ENCODE measurements around the gene VCX2.
"Not testable (repeated sequence)": the region's sequence is repeated elsewhere in the genome, so short reads cannot be mapped to it uniquely, and the experiment has no call there.

The VCX2 gene

GRCh38 chrX:8171169-8171568 is at the start of gene VCX2:
VCX2 (minus strand) TSS chrX:8171267; CDS start chrX:8170643, 624 bp downstream.
- DNase-seq (ENCODE audit: low read depth in 2 of 2, low spot score in 1 of 2), result not testable (repeated sequence)

- DNase-seq (ENCODE audit: low read depth in 2 of 2, low spot score in 1 of 2), result no peak
These were observed 33.9 kb upstream of the VCX2 start for GRCh38 chrX:8204943-8205342.

GRCh38 chrX:8204169-8204935 is 33.3 kb upstream of the VCX2 start:
- no peak for DNase-seq (ENCODE audit: low read depth in 2 of 2, low spot score in 1 of 2)

GRCh38 chrX:8201896-8202331 is 30.8 kb upstream of the VCX2 start:
- DNase-seq (ENCODE audit: low read depth in 2 of 2, low spot score in 1 of 2), result no peak

GRCh38 chrX:8196776-8197175 is 25.7 kb upstream of the VCX2 start:
- DNase-seq (ENCODE audit: low read depth in 2 of 2, low spot score in 1 of 2), result no peak

GRCh38 chrX:8194216-8194615 is 23.1 kb upstream of the VCX2 start:
- DNase-seq (ENCODE audit: low read depth in 2 of 2, low spot score in 1 of 2), result no peak

GRCh38 chrX:8192276-8192675 is 21.2 kb upstream of the VCX2 start:
- DNase-seq (ENCODE audit: low read depth in 2 of 2, low spot score in 1 of 2), result no peak

- DNase-seq (ENCODE audit: low read depth in 2 of 2, low spot score in 1 of 2), result no peak
These were observed 20.0 kb upstream of the VCX2 start for GRCh38 chrX:8191022-8191421.

- no peak for DNase-seq (ENCODE audit: low read depth in 2 of 2, low spot score in 1 of 2)
These were observed 19.3 kb upstream of the VCX2 start for GRCh38 chrX:8190341-8190830.

- DNase-seq (ENCODE audit: low read depth in 2 of 2, low spot score in 1 of 2), result no peak
These were observed 18.2 kb upstream of the VCX2 start for GRCh38 chrX:8189096-8189830.

- DNase-seq (ENCODE audit: low read depth in 2 of 2, low spot score in 1 of 2), result no peak
These were observed 12.3 kb upstream of the VCX2 start for GRCh38 chrX:8183346-8183745.

- DNase-seq (ENCODE audit: low read depth in 2 of 2, low spot score in 1 of 2), result no peak
These were observed 8.6 kb upstream of the VCX2 start for GRCh38 chrX:8179656-8180055.

- DNase-seq (ENCODE audit: low read depth in 2 of 2, low spot score in 1 of 2), result not testable (repeated sequence)
These were observed 17.1 kb downstream of the VCX2 start for GRCh38 chrX:8154011-8154410.

GRCh38 chrX:8147226-8147625 is 23.8 kb downstream of the VCX2 start:
- DNase-seq (ENCODE audit: low read depth in 2 of 2, low spot score in 1 of 2), result no peak

- DNase-seq (ENCODE audit: low read depth in 2 of 2, low spot score in 1 of 2), result no peak
These were observed 26.1 kb downstream of the VCX2 start for GRCh38 chrX:8144925-8145324.

GRCh38 chrX:8141896-8142295 is 29.2 kb downstream of the VCX2 start:
- no peak for DNase-seq (ENCODE audit: low read depth in 2 of 2, low spot score in 1 of 2)

- DNase-seq (ENCODE audit: low read depth in 2 of 2, low spot score in 1 of 2), result no peak
These were observed 29.9 kb downstream of the VCX2 start for GRCh38 chrX:8140986-8141744.

- no peak for DNase-seq (ENCODE audit: low read depth in 2 of 2, low spot score in 1 of 2)
These were observed 31.4 kb downstream of the VCX2 start for GRCh38 chrX:8139716-8140115.

GRCh38 chrX:8138252-8138651 is 32.8 kb downstream of the VCX2 start:
- DNase-seq (ENCODE audit: low read depth in 2 of 2, low spot score in 1 of 2), result no peak

GRCh38 chrX:8126648-8127047 is 44.4 kb downstream of the VCX2 start:
- no peak for DNase-seq (ENCODE audit: low read depth in 2 of 2, low spot score in 1 of 2)

GRCh38 chrX:8126092-8126491 is 45.0 kb downstream of the VCX2 start:
- no peak for DNase-seq (ENCODE audit: low read depth in 2 of 2, low spot score in 1 of 2)

GRCh38 chrX:8125566-8125965 is 45.5 kb downstream of the VCX2 start:
- no peak for DNase-seq (ENCODE audit: low read depth in 2 of 2, low spot score in 1 of 2)
